AG09309 (cell line): ENCODE results near the gene IKZF2.
"Not testable (repeated sequence)": the region's sequence is repeated elsewhere in the genome, so short reads cannot be mapped to it uniquely, and the experiment has no call there.

ENCODE experiments used
- DNase-seq: peaks from one replicate; pipeline ENCODE4 v3.0.0-alpha.2; 2010; ENCODE audit warnings: low read depth
- H3K4me3 ChIP-seq: 2 replicates; pipeline ENCODE4 v1.5.1; 2011; ENCODE audit warnings: mild to moderate bottlenecking, low read depth, low read length, moderate library complexity; ENCODE audit not compliant: control insufficient read depth
- TF ChIP-seq, protein P1 (sequence below): IDR thresholded peaks from 2 replicates; pipeline ENCODE4 v1.5.1; 2011; ENCODE audit warnings: mild to moderate bottlenecking, low read depth, low read length, inconsistent platforms; ENCODE audit not compliant: insufficient read depth, control insufficient read depth; ENCODE audit errors: missing control alignments

IKZF2 gene

DNA sequence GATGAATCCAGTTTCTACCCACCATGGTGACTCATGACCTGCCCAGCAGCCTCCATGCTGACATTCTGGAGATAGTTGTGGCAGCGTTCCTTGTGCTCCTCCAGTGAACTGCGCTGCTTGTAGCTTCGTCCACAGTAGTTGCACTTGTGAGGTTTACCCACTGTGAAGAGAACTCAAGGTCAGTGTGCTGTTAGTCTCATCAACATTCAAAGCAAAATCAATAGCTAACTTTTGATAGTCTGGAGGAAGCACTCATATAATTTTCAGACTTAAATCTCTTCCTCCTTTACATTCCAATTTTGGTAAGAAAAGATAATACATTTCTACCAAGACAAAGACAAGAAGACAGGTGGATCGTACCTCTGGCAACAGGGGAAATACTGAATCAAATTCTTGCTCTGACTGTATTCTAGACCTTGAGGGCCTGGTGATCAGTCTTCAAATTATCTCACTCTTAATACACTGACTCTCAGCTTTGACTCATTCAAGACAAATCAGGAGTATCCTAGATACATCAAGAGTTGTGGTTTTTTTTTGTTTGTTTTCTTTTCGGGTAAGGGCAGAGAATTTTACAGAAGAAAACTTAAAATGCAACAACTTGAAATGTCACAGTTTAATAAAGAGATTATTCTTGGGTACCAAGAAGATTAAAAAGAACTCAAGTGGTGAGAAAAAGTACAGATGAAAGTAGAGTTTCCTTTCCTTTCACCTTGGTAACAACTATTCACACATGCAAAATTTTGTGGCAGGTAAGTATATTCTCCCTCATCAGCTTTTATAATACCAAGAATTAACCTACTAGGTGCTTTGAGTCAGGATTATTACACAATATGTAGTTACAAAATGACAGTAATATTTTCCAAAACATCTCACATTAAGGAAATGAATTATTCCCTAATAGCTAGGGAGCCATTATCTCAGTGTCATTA, 129.2 kb downstream of the IKZF2 start:
- TF ChIP-seq, protein P1, sequence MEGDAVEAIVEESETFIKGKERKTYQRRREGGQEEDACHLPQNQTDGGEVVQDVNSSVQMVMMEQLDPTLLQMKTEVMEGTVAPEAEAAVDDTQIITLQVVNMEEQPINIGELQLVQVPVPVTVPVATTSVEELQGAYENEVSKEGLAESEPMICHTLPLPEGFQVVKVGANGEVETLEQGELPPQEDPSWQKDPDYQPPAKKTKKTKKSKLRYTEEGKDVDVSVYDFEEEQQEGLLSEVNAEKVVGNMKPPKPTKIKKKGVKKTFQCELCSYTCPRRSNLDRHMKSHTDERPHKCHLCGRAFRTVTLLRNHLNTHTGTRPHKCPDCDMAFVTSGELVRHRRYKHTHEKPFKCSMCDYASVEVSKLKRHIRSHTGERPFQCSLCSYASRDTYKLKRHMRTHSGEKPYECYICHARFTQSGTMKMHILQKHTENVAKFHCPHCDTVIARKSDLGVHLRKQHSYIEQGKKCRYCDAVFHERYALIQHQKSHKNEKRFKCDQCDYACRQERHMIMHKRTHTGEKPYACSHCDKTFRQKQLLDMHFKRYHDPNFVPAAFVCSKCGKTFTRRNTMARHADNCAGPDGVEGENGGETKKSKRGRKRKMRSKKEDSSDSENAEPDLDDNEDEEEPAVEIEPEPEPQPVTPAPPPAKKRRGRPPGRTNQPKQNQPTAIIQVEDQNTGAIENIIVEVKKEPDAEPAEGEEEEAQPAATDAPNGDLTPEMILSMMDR, result no peak
- H3K4me3 ChIP-seq, result no peak overlapping the region
- no peak for DNase-seq

DNA sequence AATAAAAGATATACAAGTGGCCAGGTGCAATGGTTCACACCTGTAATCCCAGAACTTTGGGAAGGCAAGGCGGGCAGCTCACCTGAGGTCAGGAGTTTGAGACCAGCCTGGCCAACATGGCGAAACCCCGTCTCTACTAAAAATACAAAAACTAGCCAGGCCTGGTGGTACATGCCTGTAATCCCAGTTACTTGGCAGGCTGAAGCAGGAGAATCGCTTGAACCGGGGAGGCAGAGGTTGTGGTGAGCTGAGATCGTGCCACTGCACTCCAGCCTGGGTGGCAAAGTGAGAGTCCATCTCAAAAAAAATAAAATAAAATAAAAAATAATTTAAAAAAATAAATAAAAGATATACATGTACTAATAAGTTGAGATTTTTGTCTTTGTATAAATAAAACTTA, 130.5 kb downstream of the IKZF2 start:
- not testable (repeated sequence) for H3K4me3 ChIP-seq, DNase-seq

DNA sequence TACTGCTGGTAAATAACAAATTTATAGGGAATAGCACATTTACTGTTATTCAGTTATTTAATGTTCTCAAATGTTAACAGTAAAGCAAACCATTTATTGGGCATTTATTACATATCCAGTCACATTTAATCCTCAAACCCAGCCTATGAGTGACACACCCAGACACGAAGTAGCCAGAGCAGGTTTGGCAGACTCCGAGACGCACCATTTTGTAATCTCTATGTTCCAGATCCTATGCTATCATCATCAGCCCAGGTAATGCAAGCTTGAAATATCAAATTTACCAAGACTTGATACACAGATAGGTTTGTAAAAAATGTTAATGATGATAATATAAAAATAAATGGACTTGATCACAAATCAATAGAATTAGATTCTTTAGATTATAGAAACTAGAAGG, 131.1 kb downstream of the IKZF2 start:
- no peak overlapping the region for H3K4me3 ChIP-seq
- TF ChIP-seq, protein P1, result no peak
- DNase-seq, result no peak

DNA sequence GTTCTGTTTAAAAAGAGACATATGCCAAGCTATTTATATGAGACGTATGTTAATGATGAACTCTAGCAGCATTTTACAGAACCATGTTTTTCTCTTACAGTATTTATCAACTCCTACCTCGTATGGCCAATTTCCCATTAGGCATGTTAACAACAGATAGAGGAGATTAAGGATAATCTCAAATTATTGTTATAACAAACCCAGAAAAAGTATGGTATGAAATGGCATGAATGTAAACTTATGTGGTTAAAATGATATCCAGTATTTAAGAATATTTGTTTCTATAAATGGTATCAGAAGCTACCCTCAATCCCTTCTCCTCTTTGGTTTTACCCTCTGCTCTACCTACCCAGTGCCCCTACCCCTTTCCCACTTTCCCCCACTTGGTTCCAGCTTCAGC, 132.0 kb downstream of the IKZF2 start:
- no peak for DNase-seq
- H3K4me3 ChIP-seq, result no peak overlapping the region
- TF ChIP-seq, protein P1, result no peak

DNA sequence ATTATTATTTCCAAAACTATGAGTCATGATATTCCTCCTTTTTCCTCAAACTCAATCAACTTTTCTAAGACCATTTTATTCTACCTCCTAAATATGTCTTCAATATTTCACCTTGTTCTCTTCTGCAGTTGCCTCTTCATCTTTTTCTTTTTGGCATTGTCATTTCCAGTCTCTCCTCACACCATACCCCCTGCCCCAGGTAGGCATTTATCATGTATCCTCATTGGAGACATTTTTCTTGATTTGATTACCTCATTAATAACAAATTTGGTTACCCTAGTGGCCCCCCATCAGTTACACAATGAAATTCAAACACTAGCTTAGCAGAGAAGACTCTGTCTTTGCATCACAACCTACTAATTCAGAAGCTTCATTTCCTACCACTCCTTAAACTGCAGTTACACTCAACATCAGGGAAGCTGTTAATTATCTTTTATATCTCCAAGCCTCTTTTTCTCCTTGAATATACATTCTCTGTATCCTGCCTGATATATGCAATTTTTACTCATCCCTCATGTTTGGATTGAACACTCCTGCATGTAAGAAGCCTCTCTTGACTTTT, 133.0 kb downstream of the IKZF2 start:
- TF ChIP-seq, protein P1, result no peak
- no peak for DNase-seq
- H3K4me3 ChIP-seq, result no peak overlapping the region

DNA sequence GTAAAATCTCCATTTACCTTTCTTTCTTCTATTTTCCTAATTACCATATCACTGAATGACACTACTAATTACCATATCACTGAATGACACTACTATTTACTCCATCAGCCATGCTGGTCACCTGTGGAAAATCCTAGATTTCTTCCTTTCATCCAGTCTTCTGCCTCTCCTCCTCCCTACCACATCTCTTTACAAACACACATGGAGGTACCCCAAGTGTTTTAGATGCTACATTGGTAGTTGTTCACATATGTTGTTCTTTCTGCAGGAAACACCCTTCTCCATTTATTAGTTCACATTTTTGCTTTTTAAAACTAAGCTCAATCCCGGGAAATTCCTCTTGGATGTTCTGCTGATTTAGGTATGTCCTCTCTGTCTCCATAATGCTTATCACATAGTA, 134.0 kb downstream of the IKZF2 start:
- no peak for DNase-seq
- no peak overlapping the region for H3K4me3 ChIP-seq
- TF ChIP-seq, protein P1, result no peak

DNA sequence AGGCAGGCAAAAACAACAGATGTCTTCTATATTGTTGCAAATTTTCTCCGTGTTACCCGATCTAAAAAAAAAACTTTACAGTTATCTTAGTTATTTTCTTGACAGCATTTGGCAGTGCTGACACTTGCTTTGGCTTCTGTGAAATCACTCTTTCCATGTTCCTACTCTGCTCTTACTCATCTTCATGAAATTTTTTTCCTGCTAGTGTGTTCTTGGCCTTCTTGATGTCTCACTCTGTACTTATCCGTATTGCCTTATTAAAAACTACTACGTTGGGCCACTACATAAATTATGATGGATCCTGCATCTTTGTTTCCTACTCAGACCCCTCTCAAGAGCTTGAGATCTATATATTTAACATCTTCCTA, 134.4 kb downstream of the IKZF2 start:
- TF ChIP-seq, protein P1, result no peak
- H3K4me3 ChIP-seq, result no peak overlapping the region
- DNase-seq, result no peak
